ENCODE data around the gene KRTAP9-1.
"Not testable (repeated sequence)": the region's sequence is repeated elsewhere in the genome, so short reads cannot be mapped to it uniquely, and the experiment has no call there.

KRTAP9-1 gene

DNA sequence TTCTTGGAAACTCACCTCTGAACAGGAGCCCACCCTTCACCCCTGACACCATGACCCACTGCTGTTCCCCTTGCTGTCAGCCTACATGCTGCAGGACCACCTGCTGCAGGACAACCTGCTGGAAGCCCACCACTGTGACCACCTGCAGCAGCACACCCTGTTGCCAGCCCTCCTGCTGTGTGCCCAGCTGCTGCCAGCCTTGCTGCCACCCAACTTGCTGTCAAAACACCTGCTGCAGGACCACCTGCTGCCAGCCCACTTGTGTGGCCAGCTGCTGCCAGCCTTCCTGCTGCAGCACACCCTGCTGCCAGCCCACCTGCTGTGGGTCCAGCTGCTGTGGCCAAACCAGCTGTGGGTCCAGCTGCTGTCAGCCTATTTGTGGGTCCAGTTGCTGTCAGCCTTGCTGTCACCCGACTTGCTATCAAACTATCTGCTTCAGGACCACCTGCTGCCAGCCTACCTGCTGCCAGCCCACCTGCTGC, at the start of gene KRTAP9-1:
Gene KRTAP9-1 (plus strand): TSS at position 51 of the 482 bp plus-strand sequence. CDS start 0 bp downstream, at position 51.
- DNase-seq (ENCODE audit: low read depth), result not testable (repeated sequence)

DNA sequence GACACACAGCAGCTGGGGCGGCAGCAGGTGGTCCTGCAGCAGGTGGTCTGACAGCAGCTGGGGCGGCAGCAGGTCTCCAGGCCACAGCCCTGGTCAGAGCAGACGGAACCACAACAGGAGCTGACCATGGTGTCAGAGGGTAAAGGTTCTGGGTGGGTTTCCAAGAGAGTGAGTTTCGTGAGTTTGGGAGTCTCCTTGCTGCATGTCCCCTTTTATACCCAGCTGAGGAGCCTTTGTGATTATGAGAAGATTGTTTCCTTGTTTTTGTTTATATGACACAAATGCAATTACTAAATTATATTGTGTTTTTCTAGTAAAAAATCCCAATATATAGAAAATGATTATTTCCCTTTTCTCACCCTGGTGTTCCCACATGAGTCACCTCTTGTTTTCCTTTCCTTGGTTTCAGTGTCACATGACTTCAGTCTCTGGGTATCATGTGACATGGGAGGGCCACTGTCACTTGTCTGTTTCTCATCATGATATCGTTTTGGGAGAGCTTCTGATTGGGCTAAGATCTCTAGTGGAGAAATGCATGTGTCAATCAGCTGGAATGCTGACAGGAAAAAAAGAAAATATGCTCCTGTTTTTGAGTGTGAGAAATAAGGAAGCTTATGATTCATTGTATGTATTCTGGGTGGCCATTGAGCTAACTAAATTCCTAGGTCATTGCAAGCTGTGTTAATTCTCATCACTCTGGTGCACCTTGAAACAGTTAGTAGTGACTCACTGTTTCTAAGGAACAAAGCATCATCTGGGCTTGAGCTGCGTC, 49.1 kb upstream of the KRTAP9-1 start, which contains the start of gene KRTAP4-6:
Gene KRTAP4-6 (minus strand): TSS at position 185 of the 772 bp plus-strand sequence. CDS start 57 bp downstream, at position 128.
- DNase-seq (ENCODE audit: low read depth), result no peak

DNA sequence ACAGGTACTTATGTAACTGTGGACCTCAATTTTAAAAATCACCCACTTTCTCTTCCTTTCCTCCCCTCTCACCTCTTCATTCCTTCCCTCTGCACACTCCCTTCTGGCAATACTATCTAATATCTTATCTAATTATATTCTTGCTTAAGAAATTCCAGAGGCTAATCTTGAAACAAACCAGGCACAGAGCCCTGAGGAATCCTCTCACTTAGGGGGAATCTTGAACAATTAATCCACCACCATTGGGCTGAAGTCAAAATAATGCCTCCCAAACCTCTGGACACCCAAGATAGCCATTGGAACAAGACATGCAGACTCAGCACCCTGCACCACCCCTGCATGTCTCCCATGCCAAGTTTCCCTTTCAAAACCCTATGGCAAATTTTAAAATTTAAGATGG, 48.3 kb upstream of the KRTAP9-1 start:
- DNase-seq (ENCODE audit: low read depth), result no peak

DNA sequence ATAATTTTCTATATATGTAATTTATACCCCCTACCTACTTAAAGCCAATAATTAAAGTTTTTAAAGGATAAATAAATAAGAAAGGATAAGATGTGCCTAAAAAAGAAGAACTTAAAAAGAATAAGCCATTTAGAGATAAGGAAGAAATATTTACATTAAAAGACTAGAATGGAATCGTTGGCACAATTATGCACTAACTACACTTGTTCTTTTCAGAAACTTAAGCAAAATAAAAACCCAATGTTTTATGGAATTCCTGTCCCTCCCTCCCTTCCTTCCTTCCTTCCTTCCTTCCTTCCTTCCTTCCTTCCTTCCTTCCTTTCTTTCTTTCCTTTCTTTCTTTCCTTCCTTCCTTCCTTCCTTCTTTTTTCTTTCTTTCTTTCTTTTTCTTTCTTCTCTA, 44.8 kb upstream of the KRTAP9-1 start:
- no peak for DNase-seq (ENCODE audit: low read depth)

GRCh38 chr17:41145261-41145660, 44.4 kb upstream of the KRTAP9-1 start:
- DNase-seq (ENCODE audit: low read depth), result no peak

GRCh38 chr17:41147531-41148204, 42.0 kb upstream of the KRTAP9-1 start:
- DNase-seq (ENCODE audit: low read depth), result no peak

- DNase-seq (ENCODE audit: low read depth), result not testable (repeated sequence)
These were observed 40.6 kb upstream of the KRTAP9-1 start for GRCh38 chr17:41148971-41149651.

- no peak for DNase-seq (ENCODE audit: low read depth)
These were observed 40.1 kb upstream of the KRTAP9-1 start, which contains the start of gene KRTAP4-5 for GRCh38 chr17:41149652-41149985. TSS of gene KRTAP4-5 (minus strand) at chr17:41149825. CDS start at chr17:41149767, 58 bp downstream.

GRCh38 chr17:41150026-41150425, 39.7 kb upstream of the KRTAP9-1 start:
- no peak for DNase-seq (ENCODE audit: low read depth)

DNA sequence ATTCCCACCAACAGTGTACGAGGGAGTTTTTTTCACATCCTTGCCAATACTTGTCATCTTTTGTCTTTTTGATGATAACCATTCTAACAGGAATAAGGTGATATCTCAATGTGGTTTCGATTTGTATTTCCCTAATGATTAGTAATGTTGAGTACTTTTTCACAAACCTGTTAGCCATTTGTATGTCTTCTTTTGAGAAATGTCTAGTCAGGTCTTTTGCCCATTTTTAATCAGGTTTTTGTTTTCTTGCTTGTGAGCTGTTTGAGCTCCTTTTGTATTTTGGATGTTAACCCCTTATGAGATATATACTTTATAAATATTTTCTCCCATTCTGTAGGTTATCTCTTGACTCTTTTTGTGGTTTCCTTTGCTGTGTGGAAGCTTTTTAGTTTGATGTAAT, 38.2 kb upstream of the KRTAP9-1 start:
- DNase-seq (ENCODE audit: low read depth), result no peak

- DNase-seq (ENCODE audit: low read depth), result no peak
These were observed 35.8 kb upstream of the KRTAP9-1 start for GRCh38 chr17:41153856-41154255.

DNA sequence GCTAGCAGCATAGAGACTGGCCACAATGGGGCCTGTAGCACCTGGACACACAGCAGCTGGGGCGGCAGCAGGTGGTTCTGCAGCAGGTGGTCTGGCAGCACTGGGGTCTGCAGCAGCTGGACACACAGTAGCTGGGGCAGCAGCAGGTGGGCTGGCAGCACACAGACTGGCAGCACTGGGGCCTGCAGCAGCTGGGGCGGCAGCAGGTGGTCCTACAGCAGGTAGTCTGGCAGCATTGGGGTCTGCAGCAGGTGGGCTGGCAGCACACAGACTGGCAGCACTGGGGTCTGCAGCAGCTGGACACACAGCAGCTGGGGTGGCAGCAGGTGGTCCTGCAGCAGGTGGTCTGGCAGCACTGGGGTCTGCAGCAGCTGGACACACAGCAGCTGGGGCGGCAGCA, 29.5 kb upstream of the KRTAP9-1 start:
- DNase-seq (ENCODE audit: low read depth), result not testable (repeated sequence)

DNA sequence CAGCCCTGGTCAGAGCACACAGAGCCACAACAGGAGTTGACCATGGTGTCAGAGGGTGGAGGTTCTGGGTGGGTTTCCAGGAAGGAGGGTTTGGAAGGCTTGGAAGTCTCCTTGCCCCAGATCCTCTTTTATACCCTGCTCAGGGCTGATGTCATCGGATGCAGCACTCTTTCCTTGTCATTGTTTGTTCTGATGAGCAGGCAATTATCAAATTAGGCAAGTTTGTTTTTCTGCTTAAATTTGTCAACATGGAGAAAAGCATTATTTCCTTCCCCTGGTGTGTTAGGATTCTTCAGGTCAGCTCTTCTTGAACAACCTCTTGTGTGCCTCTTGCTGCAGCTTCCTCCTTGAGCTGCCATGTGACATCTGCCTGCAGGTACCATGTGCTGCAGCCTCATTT, 29.0 kb upstream of the KRTAP9-1 start, which contains the start of gene KRTAP4-4:
Gene KRTAP4-4 (minus strand): TSS at position 101 of the 400 bp plus-strand sequence. CDS start 57 bp downstream, at position 44.
- DNase-seq (ENCODE audit: low read depth), result no peak

DNA sequence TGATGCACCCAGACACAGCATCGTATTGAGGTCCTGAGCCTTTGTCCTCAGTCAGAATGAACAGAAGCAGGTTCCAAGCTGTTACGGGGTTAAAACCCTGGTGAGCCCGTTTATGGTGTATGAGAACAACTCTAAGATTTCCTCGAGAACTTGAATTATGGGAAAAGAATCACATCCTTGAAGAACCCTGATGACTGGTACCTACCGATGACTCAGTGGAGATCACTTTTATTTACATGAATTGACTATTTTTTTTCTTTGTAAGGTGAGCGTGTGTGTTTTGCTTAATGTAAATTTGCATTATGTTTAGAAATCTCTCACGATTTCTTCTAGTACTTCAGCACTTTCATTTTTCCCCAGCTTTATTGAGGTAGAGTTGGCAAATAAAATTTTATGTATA, 25.9 kb upstream of the KRTAP9-1 start:
- no peak for DNase-seq (ENCODE audit: low read depth)

DNA sequence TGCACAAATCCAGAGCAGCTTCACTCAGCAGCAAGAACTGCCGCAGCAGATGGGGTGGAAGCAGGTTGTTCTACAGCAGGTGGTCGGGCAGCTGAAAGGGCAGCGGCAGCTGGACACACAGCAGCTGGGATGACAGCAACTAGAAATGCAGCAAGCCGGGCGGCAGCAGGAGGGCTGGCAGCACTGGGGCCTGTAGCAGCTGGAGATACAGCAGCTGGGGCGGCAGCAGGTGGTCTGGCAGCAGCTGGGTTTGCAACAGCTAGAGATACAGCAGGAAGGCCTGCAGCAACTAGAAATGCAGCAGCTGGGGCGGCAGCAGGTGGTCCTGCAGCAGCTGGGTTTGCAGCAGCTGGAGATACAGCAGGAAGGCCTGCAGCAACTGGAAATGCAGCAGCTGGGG, 22.1 kb upstream of the KRTAP9-1 start:
- DNase-seq (ENCODE audit: low read depth), result no peak

GRCh38 chr17:41168121-41168520, 21.6 kb upstream of the KRTAP9-1 start, which contains the start of gene KRTAP4-3:
TSS of gene KRTAP4-3 (minus strand) at chr17:41168221. CDS start at chr17:41168172, 49 bp downstream.
- DNase-seq (ENCODE audit: low read depth), result no peak

GRCh38 chr17:41171886-41172285, 17.8 kb upstream of the KRTAP9-1 start:
- no peak for DNase-seq (ENCODE audit: low read depth)

- DNase-seq (ENCODE audit: low read depth), result no peak
These were observed 12.8 kb upstream of the KRTAP9-1 start for GRCh38 chr17:41176744-41177387.

DNA sequence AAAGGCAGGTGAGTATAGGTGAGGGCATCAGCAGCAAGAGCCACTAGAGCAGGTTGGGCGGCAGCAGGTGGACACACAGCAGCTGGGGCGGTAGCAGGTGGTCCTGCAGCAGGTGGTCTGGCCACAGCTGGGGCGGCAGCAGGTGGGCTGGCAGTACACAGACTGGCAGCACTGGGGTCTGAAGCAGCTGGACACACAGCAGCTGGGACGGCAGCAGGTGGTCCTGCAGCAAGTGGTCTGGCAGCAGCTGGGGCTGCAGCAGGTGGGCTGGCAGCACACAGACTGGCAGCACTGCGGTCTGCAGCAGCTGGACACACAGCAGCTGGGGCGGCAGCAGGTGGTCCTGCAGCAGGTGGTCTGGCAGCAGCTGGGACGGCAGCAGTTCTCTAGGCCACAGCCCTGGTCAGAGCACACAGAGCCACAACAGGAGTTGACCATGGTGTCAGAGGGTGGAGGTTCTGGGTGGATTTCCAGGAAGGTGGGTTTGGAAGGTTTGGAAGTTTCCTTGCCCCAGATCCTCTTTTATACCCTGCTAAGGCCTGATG, 11.9 kb upstream of the KRTAP9-1 start, which contains the start of gene KRTAP4-2:
Gene KRTAP4-2 (minus strand): TSS at position 495 of the 545 bp plus-strand sequence. CDS start 57 bp downstream, at position 438.
- DNase-seq (ENCODE audit: low read depth), result no peak

DNA sequence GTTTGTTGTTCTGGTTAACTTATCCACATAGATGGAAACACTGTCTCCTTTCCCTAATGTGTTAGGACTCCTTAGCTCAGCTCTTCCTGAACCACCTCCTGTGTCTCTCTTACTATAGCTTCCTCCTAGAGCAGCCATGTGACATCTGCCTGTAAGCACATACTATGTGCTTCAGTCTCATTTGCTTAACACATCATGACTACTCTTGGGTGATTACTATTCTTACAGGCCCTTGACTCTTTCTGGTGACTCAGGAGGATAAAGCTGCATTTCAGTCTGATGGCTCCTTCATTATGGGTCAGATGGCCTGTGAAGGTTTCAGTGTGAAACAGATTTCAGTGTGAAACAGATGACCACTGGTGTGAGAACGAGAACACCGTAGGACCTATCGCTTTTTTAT, 11.3 kb upstream of the KRTAP9-1 start:
- no peak for DNase-seq (ENCODE audit: low read depth)
